HG03469 (cell line): ENCODE measurements around the gene CFAP74.

ENCODE experiments used
- ATAC-seq: cut with Tn5 transposase; IDR thresholded peaks from one replicate; pipeline ENCODE4 v1.9.1; 2021; ENCODE audit warnings: mild to moderate bottlenecking, moderate library complexity, moderate number of reproducible peaks; ENCODE audit not compliant: unreplicated experiment

Gene CFAP74

GRCh38 chr1:1883092-1883873 lies 120.3 kb downstream of the CFAP74 start:
- ATAC-seq = no peak

- ATAC-seq = no peak
These were observed 121.9 kb downstream of the CFAP74 start for GRCh38 chr1:1881727-1882126.

GRCh38 chr1:1880617-1881312 lies 122.8 kb downstream of the CFAP74 start:
- ATAC-seq = no peak

- no peak for ATAC-seq
These were observed 123.6 kb downstream of the CFAP74 start for GRCh38 chr1:1879942-1880341.

GRCh38 chr1:1877865-1878436 lies 125.6 kb downstream of the CFAP74 start:
- ATAC-seq = no peak

GRCh38 chr1:1876335-1876930 lies 127.2 kb downstream of the CFAP74 start:
- no peak for ATAC-seq

GRCh38 chr1:1875932-1876331 lies 127.7 kb downstream of the CFAP74 start:
- ATAC-seq = no peak

GRCh38 chr1:1874901-1875300 lies 128.7 kb downstream of the CFAP74 start:
- ATAC-seq = no peak

GRCh38 chr1:1873186-1873585 lies 130.4 kb downstream of the CFAP74 start:
- ATAC-seq = no peak

GRCh38 chr1:1872329-1872994 lies 131.1 kb downstream of the CFAP74 start:
- no peak for ATAC-seq
